Suppressor macrophage (primary cell): Measurements from ENCODE around the gene ACIN1.
A peak's percentile ranks its signal among the peaks of the same experiment; 100 is the strongest.
"Not testable (repeated sequence)": the region's sequence is repeated elsewhere in the genome, so short reads cannot be mapped to it uniquely, and the experiment has no call there.

Source experiments
- DNase-seq, 4 experiments: peaks; one replicate each; pipeline ENCODE4 v3.0.0-alpha.2; 2020 to 2022

Gene ACIN1

DNA sequence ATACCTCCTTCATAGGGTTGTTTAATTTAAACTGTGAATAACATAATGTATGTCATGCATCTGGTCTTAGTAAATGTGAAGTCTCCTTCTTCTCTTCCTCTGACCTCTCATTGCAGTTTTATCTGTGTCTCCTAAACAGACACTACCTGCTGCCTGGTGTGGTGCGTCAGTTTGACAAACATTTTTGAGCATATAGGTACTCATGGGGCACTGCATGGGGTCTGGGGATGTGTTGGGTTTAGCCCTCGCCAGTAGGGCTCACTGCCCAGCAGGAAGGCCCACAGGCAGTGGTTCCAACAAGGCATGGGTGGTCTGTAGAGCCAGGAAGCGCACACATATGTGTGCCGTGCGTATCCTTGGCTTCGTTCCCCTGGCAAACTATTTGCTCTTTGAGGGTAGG, 27.1 kb upstream of the ACIN1 start:
- DNase-seq: no peak

DNA sequence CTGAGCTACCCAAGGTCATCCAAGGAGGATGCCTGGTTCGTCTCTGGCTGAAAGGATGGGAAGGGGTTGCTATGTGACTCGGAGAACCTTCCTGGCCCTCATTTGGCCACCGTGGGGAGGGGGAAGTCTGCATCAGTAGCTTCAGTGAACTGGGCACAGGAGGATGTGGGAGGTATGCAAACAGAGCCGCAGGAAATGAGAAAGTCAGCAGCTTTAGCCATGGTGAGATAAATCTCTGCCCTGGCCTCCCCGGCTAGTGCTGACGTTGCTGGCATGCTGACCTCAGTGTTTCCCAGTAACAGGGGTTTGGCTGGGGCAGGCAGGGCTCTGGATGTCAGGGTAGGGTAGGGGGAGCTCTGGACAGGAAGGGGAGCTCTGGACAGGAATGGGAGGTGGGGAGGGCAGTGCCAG, 26.4 kb upstream of the ACIN1 start:
- peak; percentile 74 to 86 (median 79) for DNase-seq

DNA sequence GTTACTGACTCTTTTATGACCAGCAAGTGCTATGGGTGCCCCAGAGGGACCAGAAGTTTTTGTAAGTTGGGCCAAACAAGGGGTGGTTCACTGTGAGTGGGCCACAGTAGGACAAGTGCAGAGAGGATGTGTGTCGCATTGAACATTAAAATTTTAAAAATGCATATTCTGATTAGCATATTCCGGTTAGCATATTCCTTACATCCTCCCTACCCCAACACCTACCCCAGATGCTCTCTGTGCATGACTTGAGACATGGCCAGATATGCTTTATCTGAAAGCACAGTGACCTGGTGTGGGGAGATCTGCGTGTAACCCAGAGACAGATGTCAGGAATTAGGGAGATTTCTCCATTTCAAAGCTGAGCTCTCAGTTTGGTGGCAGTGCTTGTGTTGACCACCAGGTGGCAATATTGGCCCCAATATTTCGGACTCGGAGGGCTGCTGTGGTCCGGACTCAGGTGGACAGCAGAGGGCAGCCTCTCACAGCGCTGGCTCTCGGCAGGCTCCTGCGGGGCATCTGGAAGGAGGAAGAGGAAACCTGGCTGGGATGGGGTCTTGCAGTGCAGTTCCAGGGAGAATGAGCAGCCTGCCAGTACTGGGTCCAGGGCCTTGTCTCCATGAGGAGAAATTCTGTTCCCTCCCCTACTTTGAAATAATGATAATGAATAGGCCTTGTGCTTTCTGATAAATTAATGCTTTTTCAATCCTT, 25.8 kb upstream of the ACIN1 start:
- DNase-seq: peak; percentile 92 to 95 (median 94)

DNA sequence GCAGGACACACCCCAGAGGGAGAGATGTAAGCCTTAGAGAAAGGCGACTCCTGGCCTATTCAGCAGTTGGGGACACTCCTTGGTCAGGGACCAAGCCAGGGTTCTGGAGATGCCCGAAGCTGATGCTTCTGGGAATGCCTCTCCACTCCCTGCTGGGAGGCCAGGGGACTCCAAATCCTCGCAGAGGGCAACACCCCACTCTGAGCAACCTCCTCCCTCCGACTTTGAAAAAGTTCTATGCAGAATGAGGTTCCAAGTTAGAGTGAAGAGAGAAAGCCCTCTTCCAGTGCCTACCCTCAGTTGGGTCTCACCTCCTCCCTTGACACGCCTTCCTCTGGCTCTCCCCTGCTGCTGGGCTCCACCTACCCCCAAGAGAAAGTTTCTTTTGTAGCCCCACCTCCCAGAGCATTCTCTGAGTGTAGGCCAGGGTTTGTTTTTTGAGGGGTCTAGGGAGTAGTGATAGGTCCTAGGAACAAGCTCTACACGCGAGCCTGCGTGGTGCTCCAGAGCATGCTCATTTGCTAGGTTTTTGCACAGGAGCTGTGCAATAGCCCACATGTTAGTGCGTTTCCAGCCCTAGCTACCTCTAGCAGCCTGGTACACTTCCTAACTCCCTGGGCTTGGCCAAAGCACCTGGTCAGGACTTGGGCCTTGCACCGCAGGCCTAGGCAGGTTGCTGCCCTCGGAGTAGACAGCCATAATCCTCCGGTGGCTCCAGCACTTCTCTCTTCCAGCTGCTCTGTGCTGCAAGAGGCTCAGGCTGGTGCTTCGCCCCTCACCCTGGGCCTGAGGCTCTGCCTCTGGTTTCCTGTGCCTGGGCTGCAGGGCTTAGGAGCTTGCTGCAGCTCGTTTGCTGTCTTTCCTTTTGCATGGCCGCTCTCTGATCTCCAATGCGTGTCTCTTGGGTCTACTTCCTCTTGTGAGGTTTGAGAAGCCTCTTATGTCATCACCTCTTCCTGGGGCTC, 24.7 kb upstream of the ACIN1 start:
- DNase-seq: peak; percentile 71 to 85 (median 83)

DNA sequence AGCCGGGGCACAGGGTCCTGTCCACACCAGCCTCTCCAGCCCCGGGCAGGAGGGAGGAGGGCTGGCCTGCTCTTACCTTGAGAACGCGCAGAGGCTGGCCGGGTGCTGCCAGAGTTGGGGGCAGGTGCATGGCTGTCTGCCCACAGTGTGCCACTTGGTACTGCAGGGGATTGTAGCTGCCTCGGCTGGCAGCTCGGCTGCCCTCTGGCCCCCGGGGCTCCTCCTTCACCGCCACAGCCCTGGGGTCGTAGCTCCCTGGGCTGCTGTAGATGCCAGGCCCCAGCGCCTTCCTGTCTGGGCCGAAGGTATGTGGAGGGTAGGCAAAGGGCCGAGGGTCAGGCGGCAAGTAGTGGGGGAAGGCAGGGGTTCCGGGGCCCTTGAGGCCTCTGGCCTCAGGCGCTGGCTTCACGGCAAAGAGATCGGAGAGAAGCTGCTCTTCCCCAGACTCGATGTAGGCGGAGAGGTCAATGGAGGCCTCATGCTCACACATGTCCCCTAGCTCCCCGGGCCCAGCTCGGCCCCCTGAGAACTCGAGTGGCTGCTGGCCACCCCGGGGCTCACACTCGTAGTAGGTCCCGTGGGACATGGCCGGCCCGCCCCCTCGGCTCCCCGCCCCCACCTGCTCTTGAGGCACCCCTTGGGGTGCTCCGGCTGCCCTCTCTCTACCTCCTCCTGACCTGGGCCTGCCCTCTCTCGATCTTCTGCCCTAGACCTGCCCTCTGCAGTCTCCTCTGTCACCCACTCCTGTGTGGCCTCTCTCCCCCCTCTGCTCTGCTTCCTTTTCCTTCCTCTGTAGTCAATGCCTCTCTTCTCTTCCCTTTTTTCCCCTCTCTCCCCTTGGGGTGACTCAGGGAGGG, 23.8 kb upstream of the ACIN1 start, which contains the start of gene CEBPE:
TSS of gene CEBPE (minus strand) at position 750 of the 857 bp plus-strand sequence. CDS start at position 586, 164 bp downstream.
- DNase-seq: peak; percentile 54 to 78 (median 74)

DNA sequence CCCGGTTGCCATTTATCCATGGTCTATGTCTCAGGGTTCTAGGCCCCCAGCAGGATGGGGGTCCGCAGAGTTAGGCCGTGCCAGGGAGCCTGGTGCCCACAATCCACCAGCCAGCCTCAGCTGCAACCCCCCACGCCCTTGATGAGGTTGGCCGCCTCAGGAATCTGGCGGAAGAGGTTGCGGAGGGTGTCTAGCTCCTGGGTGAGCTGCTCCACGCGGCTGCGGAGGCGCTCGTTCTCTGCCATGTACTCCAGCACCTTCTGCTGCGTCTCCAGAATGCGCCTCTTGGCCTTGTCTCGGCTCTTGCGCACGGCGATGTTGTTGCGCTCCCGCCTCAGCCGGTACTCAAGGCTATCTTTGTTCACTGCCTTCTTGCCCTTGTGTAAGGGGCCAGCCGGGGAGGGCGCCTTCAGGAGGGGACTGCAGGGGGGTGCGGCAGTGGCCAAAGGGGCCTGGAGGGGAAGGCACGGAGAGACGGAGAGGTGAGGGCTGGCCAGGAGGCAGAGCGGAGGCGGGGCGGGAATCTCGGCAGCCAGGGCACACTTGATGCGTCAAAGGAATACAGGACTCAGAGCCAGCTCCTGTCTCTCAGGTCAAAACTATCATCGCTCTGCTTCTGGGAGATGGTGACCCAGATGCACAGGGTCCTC, 22.6 kb upstream of the ACIN1 start:
- DNase-seq: no peak

DNA sequence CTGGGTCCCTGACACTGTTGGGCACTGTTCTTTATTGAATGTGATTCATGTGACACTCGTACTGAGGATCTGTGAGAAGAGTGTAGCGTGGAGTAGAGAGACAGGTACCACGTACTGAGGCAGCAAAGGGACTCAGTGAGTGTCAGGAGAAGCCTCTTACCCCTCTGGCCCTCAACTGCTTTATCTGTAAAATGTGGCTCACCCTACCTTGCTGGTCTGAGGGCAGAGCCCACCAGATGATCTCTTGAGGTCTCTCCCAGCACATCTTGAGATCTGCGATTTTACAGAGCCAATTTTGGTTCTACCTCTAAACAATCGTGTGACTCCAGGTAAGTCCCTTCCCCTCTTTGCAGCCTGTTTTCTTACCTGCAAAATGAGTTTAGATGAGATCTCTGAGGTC, 21.0 kb upstream of the ACIN1 start:
- DNase-seq: no peak

DNA sequence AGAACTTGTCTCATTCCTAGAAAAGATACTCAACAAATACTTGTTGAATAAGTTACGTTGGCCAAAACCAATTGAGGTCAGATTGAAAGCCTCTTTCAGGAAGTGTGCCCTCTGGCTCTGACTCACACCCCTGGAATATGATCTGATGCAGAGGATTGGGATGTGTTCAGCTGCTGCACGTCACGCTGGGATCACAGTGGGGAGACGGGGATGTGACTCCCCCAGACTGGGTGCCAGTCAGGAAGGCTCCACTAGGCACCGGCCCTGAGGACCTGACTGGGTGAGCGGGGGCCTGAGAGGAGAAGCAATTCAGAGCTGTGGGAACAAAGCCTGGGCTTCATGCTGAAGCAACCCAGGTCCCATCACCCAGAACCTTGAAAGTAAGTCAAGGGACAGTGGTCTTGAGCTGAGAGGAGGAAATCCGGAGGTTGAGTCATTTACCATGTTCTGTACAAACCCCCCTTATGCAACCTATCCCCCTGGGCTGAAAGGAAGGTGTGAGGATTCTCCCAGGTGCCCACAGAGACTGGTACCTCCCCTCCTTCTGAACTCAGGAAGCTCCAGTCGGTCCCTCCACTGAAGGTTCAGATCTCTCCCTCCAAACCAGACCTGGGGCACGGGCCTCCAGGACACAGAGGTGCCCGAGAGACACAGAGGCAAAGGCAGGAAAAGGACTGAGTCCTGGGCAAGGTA, 20.2 kb upstream of the ACIN1 start:
- peak; percentile 81 to 94 (median 86) for DNase-seq

DNA sequence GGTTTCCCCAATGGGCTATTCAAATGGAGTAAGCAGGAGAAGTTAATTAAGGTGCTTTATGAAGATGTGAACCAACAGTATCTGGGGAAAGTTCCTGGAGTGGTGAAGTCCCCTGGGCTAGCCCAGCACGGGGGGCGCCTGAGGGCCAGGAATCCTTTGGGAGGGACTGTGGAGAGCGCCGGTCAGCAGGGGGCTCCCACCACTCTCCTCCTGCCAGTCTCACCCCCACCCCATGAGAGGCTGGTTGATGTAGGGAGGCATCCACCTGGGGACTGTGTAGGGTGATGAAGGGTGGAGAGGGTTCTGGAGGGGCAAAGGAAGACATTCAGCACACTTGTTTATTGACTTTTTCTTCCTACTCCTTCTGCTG, 19.7 kb upstream of the ACIN1 start:
- no peak for DNase-seq

DNA sequence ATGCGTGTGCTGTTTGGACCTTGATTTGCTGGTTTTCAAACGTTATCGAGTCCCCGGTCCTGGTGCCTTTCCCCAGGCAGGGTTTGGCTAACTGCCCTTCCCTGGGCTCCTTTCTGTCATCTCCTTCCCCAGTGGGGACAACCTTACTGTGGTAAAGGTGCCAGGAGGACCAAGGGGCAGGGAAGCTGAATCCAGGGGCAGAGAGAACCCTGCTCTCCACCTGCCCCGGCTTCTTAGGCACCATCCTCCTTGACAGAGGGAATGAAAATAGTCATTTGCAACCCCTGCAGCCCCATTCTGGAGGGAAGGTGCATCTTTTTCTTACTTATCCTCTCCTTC, 19.2 kb upstream of the ACIN1 start:
- no peak for DNase-seq

DNA sequence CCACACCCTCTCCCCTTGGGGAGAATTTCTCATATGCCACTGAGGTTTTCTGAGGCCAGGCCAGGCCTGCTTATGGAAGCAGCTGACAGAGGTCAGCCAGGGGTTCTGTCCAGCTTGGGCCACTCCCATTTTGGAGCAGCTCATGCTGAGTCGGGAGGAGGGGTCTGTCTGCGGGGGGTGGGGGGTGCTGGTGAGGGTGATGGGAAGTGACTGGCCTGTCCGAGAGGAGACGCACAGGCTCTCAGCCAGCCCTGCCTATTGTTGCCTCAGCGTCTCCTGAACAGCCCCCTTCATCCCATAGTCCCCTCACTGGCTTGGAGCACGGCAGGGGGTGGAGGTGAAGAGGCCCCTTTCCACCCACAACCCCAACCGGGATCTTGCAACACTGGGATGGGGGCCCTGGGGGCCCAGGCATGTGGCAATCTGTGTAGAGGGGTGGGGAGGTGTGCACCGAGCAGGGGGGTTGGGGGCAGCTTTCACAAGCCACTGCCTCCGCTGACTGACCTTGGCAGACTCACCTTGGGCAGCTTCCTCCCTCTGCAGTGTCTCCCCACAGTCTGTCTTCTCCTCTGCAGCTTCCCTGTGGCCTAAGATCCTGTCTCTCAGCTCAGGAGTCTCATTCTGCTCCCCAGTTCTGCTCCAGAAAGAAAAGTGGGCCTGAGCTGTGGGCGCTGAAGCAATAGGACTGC, 18.6 kb upstream of the ACIN1 start:
- DNase-seq: peak in 2 of 4 experiments; percentile 45 to 52

DNA sequence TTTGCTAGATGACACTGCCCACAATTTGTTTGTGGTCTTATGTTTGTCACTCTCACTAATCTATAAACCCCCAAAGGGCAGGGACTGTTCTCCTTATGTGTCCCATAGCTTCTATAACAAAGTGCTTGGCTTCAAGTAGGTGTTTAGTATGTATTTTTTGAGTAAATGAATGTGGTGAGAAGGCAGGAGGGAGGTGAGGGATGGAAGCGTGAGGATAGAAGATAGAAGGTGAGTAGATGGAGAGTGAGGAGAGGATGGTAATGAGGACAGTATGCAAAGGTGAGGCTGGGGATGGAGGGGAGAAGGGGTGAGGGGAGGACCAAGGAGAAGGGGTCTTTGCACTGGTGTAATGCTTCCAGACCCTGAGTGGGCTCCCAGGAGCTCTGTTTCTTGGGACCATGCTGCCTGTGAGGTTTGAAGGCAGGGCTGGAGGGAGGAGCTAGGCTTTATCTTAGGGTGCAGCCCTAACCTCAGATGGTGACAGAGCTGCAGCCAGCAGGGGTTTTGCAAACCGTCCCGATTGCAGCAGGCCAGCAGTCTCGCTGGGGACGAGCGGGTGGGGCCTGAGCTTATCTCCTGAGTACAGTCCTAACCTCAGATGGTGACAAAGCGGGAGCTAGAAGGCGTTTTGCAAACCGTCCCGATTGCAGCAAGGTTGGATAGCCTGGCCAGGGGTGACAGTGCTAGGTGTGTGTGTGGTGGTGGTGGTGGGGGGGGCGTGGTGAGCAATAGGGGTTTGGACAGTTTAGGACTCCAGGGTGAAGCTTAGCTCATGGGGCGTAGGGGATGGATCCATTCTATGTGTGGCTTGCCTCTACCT, 17.6 kb upstream of the ACIN1 start:
- peak; percentile 47 to 74 (median 60) for DNase-seq

DNA sequence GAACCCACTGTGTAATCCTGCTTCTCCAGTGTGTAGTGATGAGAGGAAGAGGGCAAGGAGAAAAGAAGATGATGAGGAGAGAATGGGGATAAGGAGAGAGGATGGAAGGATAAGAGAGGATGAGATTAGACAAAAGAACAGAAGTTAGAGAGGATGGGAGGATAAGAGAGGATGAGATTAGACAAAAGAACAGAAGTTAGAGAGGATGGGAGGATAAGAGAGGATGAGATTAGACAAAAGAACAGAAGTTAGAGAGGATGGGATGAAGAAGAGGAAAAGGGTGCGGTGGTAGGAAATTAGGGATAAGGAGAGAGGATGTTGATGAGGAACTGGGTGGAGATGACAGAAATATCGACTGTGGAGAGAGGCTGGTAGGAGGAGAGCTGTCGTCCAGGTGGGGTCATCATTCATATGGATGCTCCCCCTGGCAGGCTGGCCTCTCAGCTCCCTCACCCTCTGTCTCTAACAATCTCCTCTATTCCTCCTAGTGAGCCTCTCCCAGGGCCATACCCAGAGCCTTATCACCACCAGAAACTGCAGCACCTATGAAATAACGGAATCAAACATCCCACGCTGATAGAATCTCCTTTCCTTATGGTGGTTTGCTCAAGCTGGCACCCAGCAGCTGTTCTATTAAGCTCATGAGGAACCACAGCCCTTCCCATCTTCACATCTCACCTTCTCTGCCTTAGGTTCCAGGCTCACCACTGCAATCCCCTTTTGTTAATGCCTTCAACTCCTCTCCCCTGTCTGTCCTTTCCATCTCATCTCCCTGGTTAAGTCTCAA, 15.8 kb upstream of the ACIN1 start:
- no peak for DNase-seq

DNA sequence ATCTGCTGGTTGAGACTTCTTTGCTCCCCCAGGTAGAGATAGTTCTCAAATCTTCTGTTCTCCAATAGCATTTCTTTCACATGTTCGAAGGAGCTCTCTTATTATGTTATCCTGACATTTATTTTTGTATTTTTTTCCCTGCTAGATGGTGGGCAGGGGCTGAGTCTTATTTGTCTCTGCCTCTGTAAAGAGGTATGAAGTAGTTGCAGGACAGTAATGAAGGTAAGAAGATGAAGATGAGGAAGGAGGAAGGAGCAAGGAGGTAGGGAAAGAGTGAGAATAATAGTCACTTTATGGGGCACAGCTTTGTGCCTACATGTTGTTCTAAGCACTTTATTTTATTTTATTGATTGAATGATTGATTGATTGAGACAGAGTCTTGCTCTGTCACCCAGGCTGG, 14.8 kb upstream of the ACIN1 start:
- DNase-seq: no peak

DNA sequence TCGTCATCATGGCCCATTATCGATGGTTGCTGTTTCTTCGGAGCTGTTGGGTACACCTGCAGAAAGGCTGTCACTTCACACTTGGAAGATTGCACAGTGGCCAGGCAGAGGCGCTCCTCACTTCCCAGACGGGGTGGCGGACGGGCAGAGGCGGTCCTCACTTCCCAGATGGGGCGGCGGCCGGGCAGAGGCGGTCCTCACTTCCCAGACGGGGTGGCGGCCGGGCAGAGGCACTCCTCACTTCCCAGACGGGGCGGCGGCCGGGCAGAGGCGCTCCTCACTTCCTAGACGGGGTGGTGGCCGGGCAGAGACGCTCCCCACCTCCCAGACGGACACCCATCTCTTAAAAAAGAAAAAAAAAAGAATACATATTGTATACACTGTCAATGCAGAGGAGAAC, 13.2 kb upstream of the ACIN1 start:
- not testable (repeated sequence) for DNase-seq

DNA sequence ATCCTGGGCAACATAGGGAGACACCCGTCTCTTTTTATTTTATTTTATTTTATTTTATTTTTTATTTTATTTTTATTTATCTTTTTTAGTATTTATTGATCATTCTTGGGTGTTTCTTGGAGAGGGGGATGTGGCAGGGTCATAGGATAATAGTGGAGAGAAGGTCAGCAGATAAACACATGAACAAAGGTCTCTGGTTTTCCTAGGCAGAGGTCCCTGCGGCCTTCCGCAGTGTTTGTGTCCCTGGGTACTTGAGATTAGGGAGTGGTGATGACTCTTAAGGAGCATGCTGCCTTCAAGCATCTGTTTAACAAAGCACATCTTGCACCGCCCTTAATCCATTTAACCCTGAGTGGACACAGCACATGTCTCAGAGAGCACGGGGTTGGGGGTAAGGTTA, 12.7 kb upstream of the ACIN1 start:
- DNase-seq: not testable (repeated sequence)

DNA sequence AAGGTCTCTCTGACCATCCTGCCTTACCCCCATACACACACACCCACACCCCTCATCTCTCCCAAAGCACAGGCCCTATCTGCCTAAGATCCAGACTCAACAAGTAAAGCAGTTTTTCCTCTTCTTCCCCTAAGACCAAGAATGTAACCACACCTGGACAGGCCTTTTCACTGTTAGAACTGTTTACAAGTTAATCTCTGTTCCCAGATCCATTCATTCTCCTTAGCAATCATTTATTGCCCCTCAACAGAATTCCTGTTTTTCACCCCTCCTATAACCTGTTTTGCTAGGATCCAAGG, 11.8 kb upstream of the ACIN1 start:
- DNase-seq: no peak

DNA sequence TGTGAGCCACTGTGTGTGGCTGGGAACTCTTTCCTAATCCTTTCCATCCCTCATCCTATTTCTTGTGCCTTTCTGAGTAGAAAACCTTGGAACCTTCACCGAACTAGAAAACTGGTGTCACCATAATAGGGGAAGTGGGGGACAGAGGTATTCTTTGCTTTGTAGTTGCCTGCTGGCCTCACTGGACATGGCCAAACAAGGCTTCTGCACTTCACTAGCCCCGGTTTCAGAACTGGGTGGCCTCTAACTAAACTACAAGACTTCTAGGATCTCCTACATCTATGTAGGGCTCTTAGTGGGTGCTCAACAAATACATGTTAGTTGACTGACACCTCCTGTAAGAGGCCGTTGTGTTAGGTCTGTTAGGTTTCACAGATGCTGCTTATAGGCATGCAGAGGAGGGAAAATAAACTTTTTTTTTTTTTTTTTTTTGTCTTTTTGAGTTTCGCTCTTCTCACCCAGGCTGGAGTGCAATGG, 10.4 kb upstream of the ACIN1 start:
- DNase-seq: no peak
